Hepatocyte (in vitro differentiated cells): Measurements from ENCODE around the gene S100PBP. TPM values are rescaled to one million over a fixed set of nuclear protein-coding genes. Genes with fewer than 3 reads are reported as not detected.

Experiments
- DNase-seq: peaks from one replicate; pipeline ENCODE4 v3.0.0-alpha.2; 2016; ENCODE audit warnings: low spot score
- H2AFZ ChIP-seq: fragments of 200-600 bp; sonication (generic); 2 replicates; pipeline ENCODE4 v1.6.0; 2016; ENCODE audit warnings: antibody characterized with exemption, mild to moderate bottlenecking
- H3K27ac ChIP-seq: fragments of 200-600 bp; sonication (generic); 2 replicates; pipeline ENCODE4 v1.5.1; 2016; ENCODE audit warnings: mild to moderate bottlenecking
- H3K27me3 ChIP-seq: fragments of 200-600 bp; sonication (generic); 2 replicates; pipeline ENCODE4 v1.6.1; 2016
- H3K36me3 ChIP-seq: fragments of 200-600 bp; sonication (generic); replicated peaks from 2 replicates; pipeline ENCODE4 v1.5.1; 2016; ENCODE audit warnings: low read depth; ENCODE audit not compliant: insufficient read depth
- H3K4me1 ChIP-seq: fragments of 200-600 bp; sonication (generic); 2 replicates; pipeline ENCODE4 v1.5.1; 2016; ENCODE audit warnings: mild to moderate bottlenecking, moderate library complexity; ENCODE audit not compliant: insufficient read depth
- H3K4me2 ChIP-seq: fragments of 200-600 bp; sonication (generic); 2 replicates; pipeline ENCODE4 v1.6.0; 2016
- H3K4me3 ChIP-seq: fragments of 200-600 bp; sonication (generic); 2 replicates; pipeline ENCODE4 v1.5.1; 2016; ENCODE audit warnings: mild to moderate bottlenecking
- H3K79me2 ChIP-seq: fragments of 200-600 bp; sonication (generic); 2 replicates; pipeline ENCODE4 v1.6.0; 2017; ENCODE audit warnings: mild to moderate bottlenecking
- H3K9me2 ChIP-seq: fragments of 200-600 bp; sonication (generic); replicated peaks from 2 replicates; pipeline ENCODE4 v1.6.0; 2017; ENCODE audit warnings: mild to moderate bottlenecking; ENCODE audit not compliant: insufficient read depth
- H3K9me3 ChIP-seq: fragments of 200-600 bp; sonication (generic); 2 replicates; pipeline ENCODE4 v1.5.1; 2016; ENCODE audit warnings: low read depth, mild to moderate bottlenecking
- H4K20me1 ChIP-seq: fragments of 200-600 bp; sonication (generic); 2 replicates; pipeline ENCODE4 v1.6.0; 2016; ENCODE audit warnings: mild to moderate bottlenecking; ENCODE audit not compliant: insufficient read depth, poor library complexity, severe bottlenecking
- EZH2 ChIP-seq: fragments of 200-600 bp; sonication (generic); IDR thresholded peaks from 2 replicates; pipeline ENCODE4 v1.6.1; 2016; ENCODE audit warnings: antibody characterized with exemption, mild to moderate bottlenecking, borderline replicate concordance
- EZH2phosphoT487 ChIP-seq: fragments of 200-600 bp; sonication (generic); IDR thresholded peaks from one replicate; pipeline ENCODE4 v1.6.1; 2018; ENCODE audit warnings: antibody characterized with exemption, mild to moderate bottlenecking, low read depth, moderate library complexity; ENCODE audit not compliant: unreplicated experiment, severe bottlenecking
- WGBS: methylation state at CpG from one replicate; pipeline ENCODE4 v1.1.6; 2016; ENCODE audit warnings: low lambda C conversion rate; ENCODE audit errors: missing lambda C conversion rate; 5-methylcytosine and 5-hydroxymethylcytosine counted together
- polyA plus RNA-seq: library from polyadenylated mRNA; unstranded; fragments of >200 nt; fragmentation: Nextera tagmentation; extraction: Ambion mirVana; gene quantifications from 2 replicates; pipeline ENCODE4 v1.2.1, GENCODE V29; 2016
- total RNA-seq: library from RNA; depleted of rRNA; stranded (reverse); fragments of >200 nt; gene quantifications from 2 replicates; pipeline ENCODE4 v1.2.3, GENCODE V29; 2014
- TF ChIP-seq, protein P1 (sequence below): fragments of 200-600 bp; sonication (generic); IDR thresholded peaks from 2 replicates; pipeline ENCODE4 v1.5.1; 2016; ENCODE audit warnings: antibody characterized with exemption, mild to moderate bottlenecking; ENCODE audit not compliant: poor library complexity

S100PBP gene
- total and polyA plus RNA-seq, 2 experiments from 2014 or later = 10.7 to 41.5 TPM

DNA sequence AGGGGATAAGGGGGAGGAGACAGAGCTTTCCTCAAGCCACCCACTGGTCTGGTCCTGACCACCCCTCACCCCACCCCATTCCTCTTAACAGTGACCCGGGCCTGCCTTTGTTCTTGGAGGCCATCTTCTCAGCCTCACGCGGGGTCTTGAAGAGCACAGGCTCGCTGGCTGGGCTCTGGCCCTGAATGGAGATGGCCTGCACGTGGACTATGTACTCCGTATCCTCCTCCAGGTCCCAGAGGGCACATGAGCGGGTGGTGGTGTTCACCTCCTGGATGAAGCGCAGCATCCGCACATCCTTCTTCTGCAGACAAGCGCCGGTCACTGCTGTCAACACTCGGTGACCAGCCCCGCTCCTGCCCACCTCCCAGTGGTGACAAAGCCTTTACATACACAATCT lies 50.6 kb downstream of the S100PBP start:
- no peak overlapping the region for H2AFZ ChIP-seq
- no peak overlapping the region for H3K4me2 ChIP-seq
- TF ChIP-seq EZH2 = no peak
- TF ChIP-seq, protein P1, sequence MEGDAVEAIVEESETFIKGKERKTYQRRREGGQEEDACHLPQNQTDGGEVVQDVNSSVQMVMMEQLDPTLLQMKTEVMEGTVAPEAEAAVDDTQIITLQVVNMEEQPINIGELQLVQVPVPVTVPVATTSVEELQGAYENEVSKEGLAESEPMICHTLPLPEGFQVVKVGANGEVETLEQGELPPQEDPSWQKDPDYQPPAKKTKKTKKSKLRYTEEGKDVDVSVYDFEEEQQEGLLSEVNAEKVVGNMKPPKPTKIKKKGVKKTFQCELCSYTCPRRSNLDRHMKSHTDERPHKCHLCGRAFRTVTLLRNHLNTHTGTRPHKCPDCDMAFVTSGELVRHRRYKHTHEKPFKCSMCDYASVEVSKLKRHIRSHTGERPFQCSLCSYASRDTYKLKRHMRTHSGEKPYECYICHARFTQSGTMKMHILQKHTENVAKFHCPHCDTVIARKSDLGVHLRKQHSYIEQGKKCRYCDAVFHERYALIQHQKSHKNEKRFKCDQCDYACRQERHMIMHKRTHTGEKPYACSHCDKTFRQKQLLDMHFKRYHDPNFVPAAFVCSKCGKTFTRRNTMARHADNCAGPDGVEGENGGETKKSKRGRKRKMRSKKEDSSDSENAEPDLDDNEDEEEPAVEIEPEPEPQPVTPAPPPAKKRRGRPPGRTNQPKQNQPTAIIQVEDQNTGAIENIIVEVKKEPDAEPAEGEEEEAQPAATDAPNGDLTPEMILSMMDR = no peak
- TF ChIP-seq EZH2phosphoT487 = no peak
- H3K27ac ChIP-seq = no peak overlapping the region
- no peaks in the 10 kb centered on the region for H3K9me2 ChIP-seq
- no peaks in the 10 kb centered on the region for H4K20me1 ChIP-seq
- WGBS = 94% methylated on average over 13 of the region's 13 CpGs
- H3K4me1 ChIP-seq = peaks cover 11% of the 10 kb centered on the region
- H3K27me3 ChIP-seq = peaks cover 20% of the 10 kb centered on the region
- H3K9me3 ChIP-seq = no peaks in the 10 kb centered on the region
- no peaks in the 10 kb centered on the region for H3K36me3 ChIP-seq
- H3K79me2 ChIP-seq = no peaks in the 10 kb centered on the region
- DNase-seq = no peak
- H3K4me3 ChIP-seq = no peak overlapping the region

DNA sequence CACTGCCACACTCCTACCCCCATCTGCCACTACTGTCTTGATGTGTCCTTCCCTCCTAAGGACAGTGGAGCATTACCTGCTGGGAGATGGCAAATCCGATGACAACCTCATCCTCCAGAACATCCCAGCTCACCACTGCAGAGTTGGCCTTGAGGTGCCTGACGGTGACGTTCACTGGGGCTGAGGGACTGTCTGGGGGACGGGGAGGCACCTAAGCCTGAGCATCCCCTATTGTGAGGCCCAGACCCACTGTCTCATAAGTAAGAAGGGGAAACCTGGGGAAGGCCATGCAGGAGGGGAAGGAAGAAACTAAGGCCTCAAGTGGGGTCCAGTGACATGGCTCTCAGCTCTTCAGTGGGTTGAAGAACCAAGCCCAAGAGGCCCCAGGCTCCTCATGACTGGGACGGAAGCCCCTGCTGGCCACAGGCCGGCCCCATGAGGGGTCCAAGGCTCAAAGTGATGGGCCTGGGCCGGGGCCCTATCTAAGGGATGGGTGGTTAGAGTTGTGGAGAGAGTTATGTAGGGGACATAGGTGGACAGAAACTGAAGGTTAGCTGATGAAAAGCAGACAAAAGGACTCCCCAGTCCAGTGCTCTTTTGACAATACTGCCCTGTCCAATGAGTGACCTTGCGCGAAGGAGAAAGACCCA lies 51.5 kb downstream of the S100PBP start:
- Histone ChIP-seq H3K9me3 (no peaks in the 10 kb centered on the region), H4K20me1 (no peaks in the 10 kb centered on the region), H3K36me3 (no peaks in the 10 kb centered on the region), H3K4me3 (no peak overlapping the region), H3K9me2 (no peaks in the 10 kb centered on the region), H3K4me1 (peaks cover 11% of the 10 kb centered on the region), H3K27ac (no peak overlapping the region), H3K27me3 (peaks cover 20% of the 10 kb centered on the region), H3K79me2 (no peaks in the 10 kb centered on the region), H3K4me2 (no peak overlapping the region), H2AFZ (no peak overlapping the region)
- WGBS = 90% methylated on average over 9 of the region's 9 CpGs
- DNase-seq = no peak
- TF ChIP-seq EZH2phosphoT487 = no peak
- TF ChIP-seq, protein P1 = no peak
- TF ChIP-seq EZH2 = no peak

DNA sequence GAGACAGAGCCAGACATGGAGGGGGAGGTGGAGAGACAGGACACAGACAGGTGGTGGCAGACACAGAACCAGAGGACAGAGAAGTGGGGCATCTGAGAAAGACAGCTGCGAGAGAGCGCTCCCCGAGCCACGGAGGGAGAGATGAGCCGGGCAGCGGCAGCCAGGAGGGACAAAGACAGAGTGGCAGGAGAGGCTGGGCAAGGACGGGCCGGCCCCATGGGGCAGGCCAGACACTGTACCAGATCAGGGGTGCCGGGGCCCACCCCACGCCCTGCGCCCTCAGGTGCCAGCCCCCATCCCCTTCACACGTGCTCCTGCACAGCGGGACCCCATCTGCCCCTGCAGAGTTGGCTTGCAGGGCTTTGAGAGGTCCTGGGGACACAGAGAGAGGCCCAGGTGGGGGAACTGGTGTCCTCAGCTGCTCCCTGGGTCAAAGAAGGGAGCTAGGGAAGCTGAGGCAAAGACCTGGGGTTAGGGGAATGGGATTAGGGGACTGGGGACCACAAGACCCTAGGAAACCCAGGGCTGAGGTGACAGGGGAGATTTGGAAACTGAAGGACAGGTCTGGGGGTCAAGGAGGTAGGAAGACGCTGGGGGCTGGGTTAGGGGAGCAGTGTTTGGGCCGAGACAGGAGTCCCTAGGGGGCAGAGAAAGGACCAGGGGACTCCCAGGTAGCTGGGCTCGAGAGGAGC lies 52.6 kb downstream of the S100PBP start:
- H3K27ac ChIP-seq = no peak overlapping the region
- no peak overlapping the region for H2AFZ ChIP-seq
- WGBS = 56% methylated on average over 13 of the region's 16 CpGs
- no peaks in the 10 kb centered on the region for H3K36me3 ChIP-seq
- TF ChIP-seq EZH2 = no peak
- TF ChIP-seq EZH2phosphoT487 = no peak
- TF ChIP-seq, protein P1 = no peak
- no peak for DNase-seq
- H3K9me3 ChIP-seq = no peaks in the 10 kb centered on the region
- H3K4me2 ChIP-seq = peak overlapping the region; percentile 91
- H3K9me2 ChIP-seq = no peaks in the 10 kb centered on the region
- H3K79me2 ChIP-seq = no peaks in the 10 kb centered on the region
- H4K20me1 ChIP-seq = no peaks in the 10 kb centered on the region
- peaks cover 20% of the 10 kb centered on the region for H3K27me3 ChIP-seq
- no peak overlapping the region for H3K4me3 ChIP-seq
- peaks cover 11% of the 10 kb centered on the region for H3K4me1 ChIP-seq
